Caco-2 (cell line): ENCODE measurements around the gene XG. TPM values are rescaled to one million over a fixed set of nuclear protein-coding genes. Genes with fewer than 3 reads are reported as not detected.

Source experiments
- BruUV-seq: library from RNA; stranded (reverse); fragments of 400-500 nt; replicated peaks from 2 replicates; lab custom pipeline; 2021; lab: Mats Ljungman, UMichigan
- CTCF ChIA-PET: fragments of 300-600 bp; sonication (Branson Sonifier 250); formaldehyde crosslinking; loops from one replicate; lab custom pipeline; 2022; ENCODE audit warnings: antibody characterized with exemption; lab: Charles Lee
- POLR2A ChIA-PET: fragments of 300-600 bp; sonication (Branson Sonifier 250); formaldehyde crosslinking; loops from one replicate; lab custom pipeline; 2022; ENCODE audit warnings: antibody characterized with exemption; lab: Charles Lee
- DNase-seq, 2 experiments: peaks; one replicate each; pipeline versions ENCODE4 v3.0.0 to v3.0.0-alpha.2; 2020 to 2022
- H3K27me3 ChIP-seq: replicated peaks from 2 replicates; pipeline ENCODE4 v1.6.0; 2011; ENCODE audit warnings: low read length; ENCODE audit not compliant: control insufficient read depth, insufficient read depth
- H3K36me3 ChIP-seq: 2 replicates; pipeline ENCODE4 v1.5.1; 2011; ENCODE audit warnings: low read length; ENCODE audit not compliant: control insufficient read depth, insufficient read depth
- H3K4me1 ChIP-seq: fragments of 250-450 bp; sonication (Bioruptor Pico); 2 replicates; pipeline ENCODE4 v1.5.1; 2020; ENCODE audit warnings: mild to moderate bottlenecking
- H3K4me3 ChIP-seq: 2 replicates; pipeline ENCODE4 v1.5.1; 2011; ENCODE audit warnings: low read depth, mild to moderate bottlenecking, control low read depth, low read length
- H3K9me3 ChIP-seq: fragments of 250-450 bp; sonication (Bioruptor Pico); 2 replicates; pipeline ENCODE4 v1.5.1; 2020; ENCODE audit warnings: mild to moderate bottlenecking, moderate library complexity
- H3K27ac Mint-ChIP-seq: one replicate; pipeline ENCODE4 v1.8.0; 2022; ENCODE audit warnings: mixed read lengths; ENCODE audit not compliant: unreplicated experiment
- H3K27me3 Mint-ChIP-seq: one replicate; pipeline ENCODE4 v1.8.0; 2022; ENCODE audit warnings: mixed read lengths; ENCODE audit not compliant: insufficient read depth, unreplicated experiment
- H3K36me3 Mint-ChIP-seq: one replicate; pipeline ENCODE4 v1.8.0; 2022; ENCODE audit warnings: mild to moderate bottlenecking, mixed read lengths; ENCODE audit not compliant: insufficient read depth, unreplicated experiment
- H3K4me1 Mint-ChIP-seq: one replicate; pipeline ENCODE4 v1.8.0; 2022; ENCODE audit warnings: low read depth, mixed read lengths; ENCODE audit not compliant: unreplicated experiment
- H3K4me3 Mint-ChIP-seq: one replicate; pipeline ENCODE4 v1.8.0; 2022; ENCODE audit warnings: mild to moderate bottlenecking, moderate library complexity, mixed read lengths; ENCODE audit not compliant: unreplicated experiment
- H3K9me3 Mint-ChIP-seq: one replicate; pipeline ENCODE4 v1.8.0; 2022; ENCODE audit warnings: mixed read lengths; ENCODE audit not compliant: unreplicated experiment
- CTCF ChIP-seq, 2 experiments: fragments of 200-600 bp in 1 of 2; IDR thresholded peaks; 1 replicate in 1 of 2; 2 replicates in 1 of 2; pipeline versions ENCODE4 v1.5.1 to v1.8.0; 2011 to 2022; ENCODE audit warnings: antibody characterized with exemption in 1 of 2, control low read depth in 1 of 2, inconsistent platforms in 1 of 2, low read depth in 1 of 2, low read length in 1 of 2, mild to moderate bottlenecking in 1 of 2, moderate library complexity in 1 of 2; ENCODE audit not compliant: insufficient read depth in 1 of 2, severe bottlenecking in 1 of 2, unreplicated experiment in 1 of 2
- intact Hi-C: fragments of 100-400 bp; cut with micrococcal nuclease; formaldehyde crosslinking; loops from one replicate; pipeline ENCODE4 v1.10.0; 2022; ENCODE audit not compliant: unreplicated experiment
- total RNA-seq: library from RNA; stranded (reverse); gene quantifications from 2 replicates; pipeline ENCODE4 v1.2.3, GENCODE V29; 2022

XG gene
- total RNA-seq, 1 experiment from 2014 or later: 1.2 TPM

GRCh38 chrX:2732076-2732475 lies 19.8 kb upstream of the XG start:
- no peak for DNase-seq
- Mint-ChIP-seq H3K36me3 (peaks cover 80% of the 10 kb centered on the region), H3K4me3 (no peak overlapping the region), H3K27me3 (no peaks in the 10 kb centered on the region), H3K9me3 (peaks cover 11% of the 10 kb centered on the region), H3K4me1 (no peaks in the 10 kb centered on the region), H3K27ac (no peak overlapping the region)
- ChIA-PET POLR2A (no interaction called here), CTCF (no interaction called here)
- Histone ChIP-seq H3K27me3 (no peaks in the 10 kb centered on the region), H3K4me1 (no peaks in the 10 kb centered on the region), H3K4me3 (no peak overlapping the region), H3K36me3 (peaks cover 5% of the 10 kb centered on the region), H3K9me3 (no peaks in the 10 kb centered on the region)
- intact Hi-C loops: no loop called here
- BruUV-seq: no TSS peak
- TF ChIP-seq CTCF (IDR thresholded peaks at IDR 0.05; ENCODE audit: insufficient read depth in 1 of 2, low read depth in 1 of 2, low read length in 1 of 2, severe bottlenecking in 1 of 2, unreplicated experiment in 1 of 2): no peak

- H3K27me3 ChIP-seq: no peaks in the 10 kb centered on the region
- H3K4me1 ChIP-seq: no peaks in the 10 kb centered on the region
- DNase-seq: no peak
- no peak for TF ChIP-seq CTCF (IDR thresholded peaks at IDR 0.05; ENCODE audit: insufficient read depth in 1 of 2, low read depth in 1 of 2, low read length in 1 of 2, severe bottlenecking in 1 of 2, unreplicated experiment in 1 of 2)
- H3K9me3 ChIP-seq: no peaks in the 10 kb centered on the region
- H3K27ac Mint-ChIP-seq: no peak overlapping the region
- H3K4me3 ChIP-seq: no peak overlapping the region
- no peaks in the 10 kb centered on the region for H3K27me3 Mint-ChIP-seq
- intact Hi-C loops: no loop called here
- peaks cover 11% of the 10 kb centered on the region for H3K9me3 Mint-ChIP-seq
- H3K36me3 Mint-ChIP-seq: peaks cover 78% of the 10 kb centered on the region
- CTCF ChIA-PET: no interaction called here
- no TSS peak for BruUV-seq
- H3K4me3 Mint-ChIP-seq: no peak overlapping the region
- POLR2A ChIA-PET: no interaction called here
- H3K36me3 ChIP-seq: peaks cover 5% of the 10 kb centered on the region
- H3K4me1 Mint-ChIP-seq: no peaks in the 10 kb centered on the region
These were observed 19.2 kb upstream of the XG start for GRCh38 chrX:2732649-2733048.

- peaks cover 11% of the 10 kb centered on the region for H3K9me3 Mint-ChIP-seq
- H3K36me3 ChIP-seq: peaks cover 5% of the 10 kb centered on the region
- no peaks in the 10 kb centered on the region for H3K4me1 ChIP-seq
- H3K36me3 Mint-ChIP-seq: peaks cover 78% of the 10 kb centered on the region
- POLR2A ChIA-PET: no interaction called here
- intact Hi-C loops: no loop called here
- no peaks in the 10 kb centered on the region for H3K27me3 Mint-ChIP-seq
- no peak for TF ChIP-seq CTCF (IDR thresholded peaks at IDR 0.05; ENCODE audit: insufficient read depth in 1 of 2, low read depth in 1 of 2, low read length in 1 of 2, severe bottlenecking in 1 of 2, unreplicated experiment in 1 of 2)
- H3K4me3 Mint-ChIP-seq: no peak overlapping the region
- H3K27ac Mint-ChIP-seq: no peak overlapping the region
- no TSS peak for BruUV-seq
- CTCF ChIA-PET: no interaction called here
- no peaks in the 10 kb centered on the region for H3K4me1 Mint-ChIP-seq
- no peaks in the 10 kb centered on the region for H3K27me3 ChIP-seq
- no peaks in the 10 kb centered on the region for H3K9me3 ChIP-seq
- no peak overlapping the region for H3K4me3 ChIP-seq
- DNase-seq: no peak
These were observed 18.6 kb upstream of the XG start for GRCh38 chrX:2733286-2733685.
